Transverse colon (tissue), 4 donors: ENCODE measurements around the gene NHERF1. TPM values are rescaled to one million over a fixed set of nuclear protein-coding genes. Genes with fewer than 3 reads are reported as not detected.

Source experiments
- DNase-seq: peaks from one replicate; pipeline ENCODE4 v3.0.0-alpha.2; 2019
- H3K27ac ChIP-seq, 4 donors: fragments of 200-600 bp; sonication (generic); 2 replicates each; pipeline ENCODE4 v1.5.1; 2016 to 2018; ENCODE audit warnings: inconsistent platforms in 4 of 4
- H3K27me3 ChIP-seq: fragments of 200-600 bp; sonication (generic); 2 replicates; pipeline ENCODE4 v1.5.1; 2017; ENCODE audit warnings: inconsistent platforms
- H3K36me3 ChIP-seq, 4 donors: fragments of 200-600 bp; sonication (generic); 2 replicates each; pipeline ENCODE4 v1.5.1; 2017 to 2019; ENCODE audit warnings: inconsistent platforms in 4 of 4
- H3K4me1 ChIP-seq, 4 donors: fragments of 200-600 bp; sonication (generic); 2 replicates each; pipeline ENCODE4 v1.5.1; 2017 to 2020; ENCODE audit warnings: inconsistent platforms in 4 of 4
- H3K4me3 ChIP-seq, 4 donors: fragments of 200-600 bp; sonication (generic); 1 replicate in 1 of 4; 2 replicates in 3 of 4; pipeline versions ENCODE4 v1.5.1 to v1.6.1; 2017 to 2019; ENCODE audit warnings: inconsistent platforms in 4 of 4
- H3K9me3 ChIP-seq, 2 donors: fragments of 200-600 bp; sonication (generic); 2 replicates each; pipeline ENCODE4 v1.5.1; 2017 to 2019; ENCODE audit warnings: inconsistent platforms in 2 of 2
- CTCF ChIP-seq, 5 experiments: fragments of 200-600 bp in 3 of 5; fragments of 450-650 bp in 2 of 5; sonication (generic) in 3 of 5; IDR thresholded peaks; 1 replicate in 2 of 5; 2 replicates in 3 of 5; pipeline ENCODE4 v1.5.1; 2016 to 2017; ENCODE audit warnings: antibody characterized with exemption in 5 of 5, inconsistent platforms in 3 of 5, mild to moderate bottlenecking in 2 of 5, moderate library complexity in 1 of 5
- EP300 ChIP-seq: sonication (generic); formaldehyde crosslinking; IDR thresholded peaks from one replicate; pipeline ENCODE4 v1.6.1; 2017; ENCODE audit warnings: antibody characterized with exemption, low read depth
- POLR2A ChIP-seq: fragments of 450-650 bp; IDR thresholded peaks from one replicate; pipeline ENCODE4 v1.6.1; 2016; ENCODE audit warnings: antibody characterized with exemption, mild to moderate bottlenecking, moderate library complexity
- POLR2AphosphoS5 ChIP-seq, 3 donors: sonication (generic); formaldehyde crosslinking; IDR thresholded peaks; one replicate each; pipeline ENCODE4 v1.6.1; 2016; ENCODE audit warnings: antibody characterized with exemption in 3 of 3
- WGBS, 2 donors: methylation state at CpG; one replicate each; pipeline ENCODE4 v1.1.5; 2018; ENCODE audit warnings: low coverage in 1 of 2; 5-methylcytosine and 5-hydroxymethylcytosine counted together
- in situ Hi-C, 4 donors: fragments of 200-750 bp; cut with MboI; loops; one replicate each; pipeline versions ENCODE4 v1.15.0 to v1.15.1; 2017; ENCODE audit warnings: low sequenced_read_pairs in 3 of 4, low pct_ligation_motif_present in 1 of 4, low pct_unique_long_range_greater_than_20kb in 1 of 4
- intact Hi-C: fragments of 100-400 bp; cut with DNase I; formaldehyde crosslinking; loops from one replicate; pipeline ENCODE4 v1.15.1; 2023; ENCODE audit warnings: low total_unique reads
- total RNA-seq, 4 donors: library from RNA; depleted of rRNA; stranded (reverse); fragments of >200 nt; gene quantifications; one replicate each; pipeline ENCODE4 v1.1.0, GENCODE V29; 2016

Gene NHERF1
- total RNA-seq, 4 donors from 2014 or later: 118 to 463 (median 233) TPM

GRCh38 chr17:74732042-74732867, 16.2 kb upstream of the NHERF1 start:
- intact Hi-C loops (no loop called here), in situ Hi-C loops (loop anchor here in 3 of 4 donors (10.0 to 25.0 kb wide), 2 partner anchors 77 to 130 kb away; partner anchors contain the start of genes FDXR (in 2 of the 3) and GRIN2C (in 2 of the 3))
- Histone ChIP-seq H3K36me3 (no peaks in the 10 kb centered on the region), H3K27me3 (peaks cover 15% of the 10 kb centered on the region), H3K9me3 (no peaks in the 10 kb centered on the region), H3K4me3 (no peak overlapping the region), H3K4me1 (peaks cover 0 to 11% (median 10%) of the 10 kb centered on the region in 4 donors), H3K27ac (no peak overlapping the region)
- no peak for DNase-seq
- TF ChIP-seq CTCF (IDR thresholded peaks at IDR 0.05): no peak
- no peak for TF ChIP-seq POLR2A
- no peak for TF ChIP-seq POLR2AphosphoS5 (IDR thresholded peaks at IDR 0.05)
- no peak for TF ChIP-seq EP300
- 64 to 76% methylated on average over 6 to 12 of the region's 12 CpGs for WGBS, 2 donors

- intact Hi-C loops (no loop called here), in situ Hi-C loops (loop anchor here in 3 of 4 donors (10.0 to 25.0 kb wide), 2 partner anchors 79 to 129 kb away; partner anchors contain the start of genes FDXR (in 2 of the 3) and GRIN2C (in 2 of the 3))
- Histone ChIP-seq H3K9me3 (no peaks in the 10 kb centered on the region), H3K36me3 (no peaks in the 10 kb centered on the region), H3K4me3 (no peak overlapping the region), H3K27ac (no peak overlapping the region), H3K4me1 (peaks cover 4 to 24% (median 23%) of the 10 kb centered on the region in 4 donors), H3K27me3 (peaks cover 28% of the 10 kb centered on the region)
- no peak for TF ChIP-seq POLR2AphosphoS5 (IDR thresholded peaks at IDR 0.05)
- no peak for TF ChIP-seq POLR2A
- TF ChIP-seq EP300: no peak
- TF ChIP-seq CTCF (IDR thresholded peaks at IDR 0.05): no peak
- WGBS, 2 donors: 54 to 61% methylated on average over 4 to 9 of the region's 9 CpGs
- no peak for DNase-seq
These were observed 14.9 kb upstream of the NHERF1 start for GRCh38 chr17:74733365-74734122.

GRCh38 chr17:74734256-74734655, 14.2 kb upstream of the NHERF1 start:
- no peak overlapping the region for H3K4me3 ChIP-seq
- intact Hi-C loops: no loop called here
- H3K9me3 ChIP-seq: no peaks in the 10 kb centered on the region
- H3K4me1 ChIP-seq: peaks cover 10 to 31% (median 28%) of the 10 kb centered on the region in 4 donors
- peaks cover 34% of the 10 kb centered on the region for H3K27me3 ChIP-seq
- TF ChIP-seq POLR2AphosphoS5 (IDR thresholded peaks at IDR 0.05): no peak
- no peak for TF ChIP-seq EP300
- TF ChIP-seq POLR2A: no peak
- TF ChIP-seq CTCF (IDR thresholded peaks at IDR 0.05): no peak
- 90% methylated on average over 3 of the region's 3 CpGs; no CpG with 5 or more reads in 1 of the 2 donors for WGBS, 2 donors
- H3K36me3 ChIP-seq: no peaks in the 10 kb centered on the region
- in situ Hi-C loops: loop anchor here in 3 of 4 donors (10.0 to 25.0 kb wide), 2 partner anchors 79 to 128 kb away; partner anchors contain the start of genes FDXR (in 2 of the 3) and GRIN2C (in 2 of the 3)
- H3K27ac ChIP-seq: no peak overlapping the region
- DNase-seq: no peak
